ENCODE results near the gene INPP4B. TPM values are rescaled to one million over a fixed set of nuclear protein-coding genes. Genes with fewer than 3 reads are reported as not detected.

INPP4B gene
- total and polyA plus RNA-seq, 2 of the 4 experiments (the other 2 are of a cell fraction): 1.8 to 14.0 TPM

DNA sequence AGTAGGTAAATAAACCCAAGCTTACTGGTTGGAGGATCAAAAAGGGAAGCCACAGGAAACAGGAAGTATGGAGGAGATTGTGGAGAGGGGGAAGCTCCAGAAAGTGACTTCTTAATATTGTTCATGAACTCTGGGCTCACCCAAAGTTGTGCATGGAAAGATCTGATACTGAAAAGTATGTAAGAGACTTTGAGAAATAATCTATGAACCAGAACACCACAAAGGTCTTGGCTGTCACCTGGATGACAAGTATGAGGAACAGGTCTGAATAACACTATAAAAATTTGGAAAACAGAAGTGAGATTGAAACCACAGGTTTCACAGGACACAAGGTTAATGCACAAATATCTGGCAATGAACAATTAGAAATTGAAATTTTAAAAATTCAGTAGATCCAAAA is 567.4 kb downstream of the INPP4B start:
- in situ Hi-C loops (cut with MboI; ENCODE audit: low sequenced_read_pairs): no loop called here
- peak overlapping the region; percentile 67; the same call in 1 of the 3 replicates for H2BK15ac ChIP-seq (ENCODE audit: low read depth, low read length)
- H3K79me1 ChIP-seq (ENCODE audit: low read depth in 1 of 2, low read length in 2 of 2): no peaks in the 10 kb centered on the region
- H2BK20ac ChIP-seq (ENCODE audit: low read depth, low read length): peak overlapping the region; percentile 70
- peak overlapping the region; percentile 91; the same call in 1 of the 2 replicates for H3K18ac ChIP-seq (ENCODE audit: low read depth, low read length)
- ChIA-PET POLR2A (ENCODE audit: unreplicated experiment) (no interaction called here), CTCF (no interaction called here)
- dilution Hi-C loops (cut with HindIII; ENCODE audit: low sequenced_read_pairs, unreplicated experiment): no loop called here
- H2BK5ac ChIP-seq (ENCODE audit: low read depth, low read length, poor library complexity, severe bottlenecking): peak overlapping the region; percentile 73
- H2AK5ac ChIP-seq (ENCODE audit: low read depth, low read length): peak overlapping the region; percentile 5; the same call in 1 of the 2 replicates
- no peaks in the 10 kb centered on the region for H3K27me3 ChIP-seq (ENCODE audit: control insufficient read depth, insufficient read depth, low read length)
- DNase-seq (no peak), ATAC-seq (ENCODE audit: low read depth) (no peak)
- peak overlapping the region; percentile 55 for H4K5ac ChIP-seq (ENCODE audit: low read depth, low read length)
- H3K9me1 ChIP-seq (ENCODE audit: insufficient read depth, low read length): 0 out of 2 replicates have a peak, but pooled peaks cover 2% of the 10 kb centered on the region
- H3K27ac ChIP-seq (ENCODE audit: insufficient read depth, low read length): peak overlapping the region; percentile 34; the same call in 1 of the 2 replicates
- no TSS peak for BruUV-seq (replicated peaks)
- no peak overlapping the region for H3K23ac ChIP-seq (ENCODE audit: low read depth, low read length)
- no peak overlapping the region for H2AK9ac ChIP-seq (replicated peaks; ENCODE audit: low read depth, low read length, poor library complexity)
- peak overlapping the region; percentile 24; the same call in 1 of the 2 replicates for H3K14ac ChIP-seq (replicated peaks; ENCODE audit: low read depth, low read length)
- intact Hi-C loops (cut with micrococcal nuclease): no loop called here
- H4K8ac ChIP-seq (ENCODE audit: low read depth in 2 of 2, low read length in 2 of 2): peak overlapping the region; percentile 55 to 68
- TF ChIP-seq CHD1 (IDR thresholded peaks at IDR 0.05; ENCODE audit: low read depth, low read length) (no peak), RCOR1 (IDR thresholded peaks at IDR 0.05; ENCODE audit: insufficient replicate concordance, low read length) (no peak), RFX5 (IDR thresholded peaks at IDR 0.05; ENCODE audit: low read depth, low read length) (no peak), MAFK (IDR thresholded peaks at IDR 0.05; ENCODE audit: low read depth, low read length) (no peak), MXI1 (IDR thresholded peaks at IDR 0.05; ENCODE audit: borderline replicate concordance, low read depth, low read length) (no peak)
- TF ChIP-seq, protein P1, sequence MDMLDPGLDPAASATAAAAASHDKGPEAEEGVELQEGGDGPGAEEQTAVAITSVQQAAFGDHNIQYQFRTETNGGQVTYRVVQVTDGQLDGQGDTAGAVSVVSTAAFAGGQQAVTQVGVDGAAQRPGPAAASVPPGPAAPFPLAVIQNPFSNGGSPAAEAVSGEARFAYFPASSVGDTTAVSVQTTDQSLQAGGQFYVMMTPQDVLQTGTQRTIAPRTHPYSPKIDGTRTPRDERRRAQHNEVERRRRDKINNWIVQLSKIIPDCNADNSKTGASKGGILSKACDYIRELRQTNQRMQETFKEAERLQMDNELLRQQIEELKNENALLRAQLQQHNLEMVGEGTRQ (IDR thresholded peaks at IDR 0.05; ENCODE audit: low read depth, low read length): no peak
- TF ChIP-seq, protein P2, sequence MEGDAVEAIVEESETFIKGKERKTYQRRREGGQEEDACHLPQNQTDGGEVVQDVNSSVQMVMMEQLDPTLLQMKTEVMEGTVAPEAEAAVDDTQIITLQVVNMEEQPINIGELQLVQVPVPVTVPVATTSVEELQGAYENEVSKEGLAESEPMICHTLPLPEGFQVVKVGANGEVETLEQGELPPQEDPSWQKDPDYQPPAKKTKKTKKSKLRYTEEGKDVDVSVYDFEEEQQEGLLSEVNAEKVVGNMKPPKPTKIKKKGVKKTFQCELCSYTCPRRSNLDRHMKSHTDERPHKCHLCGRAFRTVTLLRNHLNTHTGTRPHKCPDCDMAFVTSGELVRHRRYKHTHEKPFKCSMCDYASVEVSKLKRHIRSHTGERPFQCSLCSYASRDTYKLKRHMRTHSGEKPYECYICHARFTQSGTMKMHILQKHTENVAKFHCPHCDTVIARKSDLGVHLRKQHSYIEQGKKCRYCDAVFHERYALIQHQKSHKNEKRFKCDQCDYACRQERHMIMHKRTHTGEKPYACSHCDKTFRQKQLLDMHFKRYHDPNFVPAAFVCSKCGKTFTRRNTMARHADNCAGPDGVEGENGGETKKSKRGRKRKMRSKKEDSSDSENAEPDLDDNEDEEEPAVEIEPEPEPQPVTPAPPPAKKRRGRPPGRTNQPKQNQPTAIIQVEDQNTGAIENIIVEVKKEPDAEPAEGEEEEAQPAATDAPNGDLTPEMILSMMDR (conservative IDR thresholded peaks at IDR 0.05; ENCODE audit: low read depth, low read length): no peak
- H3K36me3 ChIP-seq (ENCODE audit: control insufficient read depth, insufficient read depth, low read length): no peaks in the 10 kb centered on the region
- H4K91ac ChIP-seq (ENCODE audit: insufficient read depth, low read depth, low read length): peak overlapping the region; percentile 64
- no peak overlapping the region for H3K56ac ChIP-seq (ENCODE audit: extremely low read depth, insufficient read depth, low read length)
- peak overlapping the region; percentile 67; the same call in 1 of the 2 replicates for H3K4ac ChIP-seq (ENCODE audit: low read depth, low read length)
- H3K9ac ChIP-seq (ENCODE audit: low read depth, low read length): no peak overlapping the region
- H2BK120ac ChIP-seq (ENCODE audit: low read depth, low read length): peak overlapping the region; percentile 75
- no peaks in the 10 kb centered on the region for H3K9me3 ChIP-seq (ENCODE audit: control insufficient read depth, insufficient read depth, low read length)
- H4K20me1 ChIP-seq (ENCODE audit: insufficient read depth, low read length): no peaks in the 10 kb centered on the region
- H3K4me2 ChIP-seq (ENCODE audit: low read depth, low read length): no peak overlapping the region
- no peak overlapping the region for H2AFZ ChIP-seq (replicated peaks; ENCODE audit: low read length, poor library complexity)
- peaks cover 9% of the 10 kb centered on the region for H3K4me1 ChIP-seq (ENCODE audit: control insufficient read depth, insufficient read depth, low read length)
- H3K4me3 ChIP-seq (ENCODE audit: insufficient read depth, low read depth, low read length): no peak overlapping the region
